HG03571 (cell line): ENCODE measurements around the gene MRPL28.
"Not testable (repeated sequence)": the region's sequence is repeated elsewhere in the genome, so short reads cannot be mapped to it uniquely, and the experiment has no call there.

Source experiments
- ATAC-seq: cut with Tn5 transposase; IDR thresholded peaks from one replicate; pipeline ENCODE4 v1.9.1; 2021; ENCODE audit not compliant: unreplicated experiment

The MRPL28 gene

DNA sequence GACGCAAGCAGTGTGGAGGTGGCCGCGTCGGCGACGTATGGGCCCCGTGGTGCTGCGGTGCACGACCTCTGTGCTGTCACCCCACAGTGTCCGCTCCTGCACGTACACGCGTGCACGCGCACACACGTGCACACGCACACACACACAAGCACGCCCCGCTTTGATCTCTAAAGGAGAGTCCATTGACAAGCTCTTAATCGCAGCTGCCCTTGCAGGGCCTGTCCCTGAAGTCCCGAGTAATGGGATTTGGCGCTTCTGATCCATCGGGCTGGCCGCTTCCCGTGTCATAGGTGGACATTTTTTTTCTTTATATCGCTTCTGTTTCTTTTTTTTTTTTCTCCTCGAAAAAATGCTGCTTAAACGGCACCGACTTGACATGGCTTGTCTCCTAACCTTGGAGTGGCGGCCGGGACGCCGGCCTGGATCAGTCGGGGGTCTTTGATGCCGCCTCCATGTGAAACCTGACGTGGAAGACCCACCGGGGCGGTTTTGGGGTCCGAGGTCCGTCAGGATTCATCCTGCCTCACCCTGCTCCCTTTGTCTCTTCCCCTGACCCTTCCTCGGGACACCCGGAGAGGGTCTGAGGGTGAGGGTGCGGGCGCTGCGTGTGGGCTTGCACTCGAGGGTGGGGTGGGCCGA lies 9.5 kb downstream of the MRPL28 start:
- ATAC-seq: no peak

DNA sequence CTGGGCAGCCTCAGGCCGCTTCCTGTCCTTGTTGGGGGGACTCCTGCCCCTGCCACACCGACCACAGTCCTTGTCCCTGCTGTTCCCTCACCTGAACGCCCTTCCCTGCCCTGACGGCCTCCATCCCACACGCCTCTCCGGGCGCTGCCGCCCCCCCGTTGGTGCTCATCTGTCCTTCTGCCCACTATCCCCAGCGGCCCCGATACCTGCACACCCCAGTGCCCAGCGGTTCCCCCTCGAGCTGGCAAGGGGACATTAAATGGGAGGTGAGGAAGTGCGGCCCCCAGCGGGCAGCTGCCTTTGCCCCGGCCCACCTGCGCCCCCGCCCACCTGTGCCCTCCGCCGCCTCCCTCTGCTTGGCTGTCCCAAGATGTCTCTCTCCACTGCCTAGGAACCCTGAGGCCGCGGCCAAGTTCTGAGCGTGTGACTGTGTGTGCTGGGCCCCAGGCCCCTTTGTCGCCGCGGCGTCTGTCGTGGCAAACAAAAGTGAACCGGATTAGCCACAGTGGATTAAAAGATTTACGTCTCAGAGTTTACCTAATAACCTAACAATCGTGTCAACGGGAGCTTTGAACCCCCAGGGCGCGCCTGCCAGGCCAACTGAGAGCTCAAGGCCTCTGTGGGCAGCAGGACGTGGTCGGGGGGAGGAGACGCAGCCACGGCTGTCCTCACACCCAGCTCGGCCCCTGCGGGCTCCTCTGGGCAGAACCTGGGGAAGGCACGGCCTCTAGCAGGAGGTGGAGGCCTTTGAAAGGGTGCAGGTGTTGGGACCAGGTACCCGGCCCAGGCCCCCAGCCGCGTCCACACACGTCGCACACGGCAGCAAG lies 10.3 kb downstream of the MRPL28 start:
- ATAC-seq: no peak

DNA sequence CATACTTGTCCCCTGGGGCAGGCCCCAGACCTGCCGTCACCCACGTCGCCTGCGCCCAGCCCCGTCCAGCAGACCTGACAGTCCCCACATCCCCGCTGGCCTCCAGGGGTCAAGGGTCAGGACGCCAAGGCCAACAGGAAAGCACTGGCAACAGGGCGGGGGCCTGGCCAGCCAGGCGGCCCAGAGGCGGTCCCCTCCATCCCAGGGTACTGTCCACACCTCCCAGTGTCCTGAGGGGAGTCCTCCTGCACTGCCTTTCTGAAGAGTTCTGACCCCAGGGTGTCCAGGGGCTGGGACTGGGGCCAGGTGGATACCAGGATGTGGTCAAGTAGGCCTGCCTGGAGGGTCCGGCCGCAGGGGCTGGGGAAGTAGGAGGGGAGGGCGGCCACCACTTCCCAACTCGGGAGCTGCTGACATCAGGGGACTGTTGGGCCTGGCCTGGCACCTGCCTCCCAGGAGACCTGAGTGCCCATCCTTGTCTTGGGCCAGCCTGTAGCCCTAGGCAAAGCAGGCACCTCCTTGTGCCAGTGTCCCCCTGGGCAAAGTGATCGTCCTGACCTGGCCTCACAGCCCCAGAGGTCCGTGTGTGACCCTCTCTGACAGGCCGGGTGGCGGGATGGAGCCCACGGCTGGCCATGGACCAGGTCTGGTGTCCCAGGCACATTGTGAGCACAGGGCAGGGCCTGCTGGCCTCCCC lies 11.1 kb downstream of the MRPL28 start:
- ATAC-seq: no peak

DNA sequence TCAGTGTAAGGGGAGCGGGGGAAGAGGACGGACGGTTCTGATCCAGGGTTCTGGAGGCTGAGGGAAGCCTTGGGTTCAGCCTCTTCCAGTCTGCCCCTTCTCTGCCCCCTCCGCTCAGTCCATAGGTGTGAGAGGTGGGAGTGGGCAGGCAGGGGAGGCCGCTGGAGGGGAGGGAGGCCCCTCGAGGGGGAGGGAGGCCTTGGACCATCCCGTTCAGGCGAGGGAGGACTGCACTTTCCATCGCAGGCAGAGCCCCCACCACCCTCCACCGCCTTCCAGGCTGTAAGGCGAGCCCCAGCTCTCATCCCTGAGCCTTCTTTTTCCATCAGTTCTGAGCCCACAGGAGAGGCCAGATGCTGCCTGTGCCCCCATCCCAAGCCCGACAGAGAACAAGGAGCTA lies 13.6 kb downstream of the MRPL28 start:
- ATAC-seq: no peak

DNA sequence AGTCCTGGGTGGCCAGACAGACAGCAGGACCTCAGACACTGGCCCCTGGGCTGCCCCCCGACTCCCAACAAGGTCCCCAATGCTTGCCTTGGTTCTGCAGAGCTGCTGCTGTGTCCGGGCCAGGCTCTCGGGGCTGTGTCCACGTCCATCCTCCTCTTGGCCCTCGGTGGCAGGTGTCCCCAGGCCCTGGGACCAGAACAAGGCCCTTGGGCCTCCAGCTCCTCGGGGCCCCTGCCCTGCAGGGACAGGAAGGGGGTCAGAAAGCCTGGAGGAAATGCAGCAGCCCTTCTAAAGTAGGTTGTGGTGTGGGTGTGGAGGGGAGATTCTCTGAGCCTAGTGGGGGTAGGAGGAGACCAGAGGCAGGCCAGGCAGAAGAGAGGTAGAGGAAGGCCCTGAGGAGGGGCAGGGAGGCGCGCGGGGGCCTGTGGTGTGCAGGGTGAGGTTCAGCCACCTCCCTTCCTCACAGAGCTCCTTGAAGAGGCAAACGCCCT lies 15.3 kb downstream of the MRPL28 start:
- no peak for ATAC-seq

DNA sequence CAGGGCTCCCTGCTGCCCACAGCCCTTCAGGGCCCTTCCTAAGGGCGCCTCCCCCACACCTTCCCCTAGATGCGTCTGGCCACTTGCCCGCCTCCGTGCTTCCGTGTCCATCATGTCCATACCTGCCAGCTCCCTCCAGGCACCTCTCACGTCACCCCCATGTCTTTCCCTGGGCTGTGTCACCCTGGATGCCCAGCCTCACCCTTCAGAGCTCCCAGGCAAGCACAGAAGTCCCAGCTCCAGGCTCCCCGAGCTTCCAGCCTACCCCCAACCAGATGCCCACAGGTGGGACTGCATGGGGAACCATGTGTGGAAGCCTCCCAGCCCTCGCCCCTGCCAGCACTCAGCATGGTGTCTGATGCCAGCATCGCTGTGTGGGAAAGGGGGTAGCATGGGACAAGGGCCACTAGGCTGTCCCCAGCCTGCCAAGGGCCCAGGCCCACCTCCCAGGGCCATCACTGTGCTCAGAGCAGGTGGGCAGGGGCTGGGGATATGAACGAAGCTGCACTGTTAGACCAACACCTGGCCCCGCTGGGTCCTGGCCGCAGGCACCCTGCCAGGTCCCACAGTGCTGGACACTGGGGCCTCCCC lies 16.0 kb downstream of the MRPL28 start:
- ATAC-seq: no peak

DNA sequence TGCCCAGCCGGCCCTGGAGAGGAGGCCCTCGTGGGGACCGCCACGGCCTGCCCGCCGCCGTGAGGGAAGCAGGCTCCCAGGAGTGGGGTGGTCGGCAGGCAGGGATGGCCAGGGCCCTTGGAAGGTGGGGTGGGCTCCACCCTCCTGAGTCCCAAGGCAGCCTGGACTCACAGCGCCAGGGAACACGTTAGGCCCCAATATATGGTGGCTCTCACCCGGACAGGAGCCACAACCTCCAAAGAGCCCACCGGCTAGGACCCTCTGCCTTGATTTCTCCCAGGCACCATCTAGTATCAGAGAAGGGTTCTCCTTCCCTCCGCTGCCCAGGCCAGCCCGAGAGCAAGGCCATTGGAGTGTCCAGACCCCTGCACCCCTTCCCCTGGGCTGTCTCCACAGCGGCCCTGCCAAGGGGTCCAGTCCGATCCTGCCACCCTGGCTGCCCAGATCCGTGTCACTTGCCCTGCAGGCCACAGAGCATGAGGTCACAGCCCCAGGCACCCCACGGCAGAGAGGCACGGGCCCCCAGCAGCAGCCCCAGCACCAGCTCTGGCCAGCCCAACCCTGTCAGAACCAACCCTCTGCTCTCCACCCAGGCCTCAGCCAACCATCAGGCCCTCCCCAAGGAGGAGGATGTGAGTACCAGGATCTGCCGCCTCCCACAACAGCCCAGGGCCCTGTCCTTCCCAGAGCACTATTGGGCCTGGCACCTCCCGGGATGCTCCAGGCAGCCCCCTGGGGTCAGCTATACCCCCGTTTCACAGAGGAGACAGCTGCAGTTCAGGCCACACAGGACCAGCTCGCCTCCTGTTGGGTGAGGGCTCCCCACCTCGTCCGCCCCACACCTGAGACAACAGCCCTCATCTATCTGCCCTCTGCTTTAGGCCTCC lies 16.7 kb downstream of the MRPL28 start:
- ATAC-seq: peak; percentile 4

DNA sequence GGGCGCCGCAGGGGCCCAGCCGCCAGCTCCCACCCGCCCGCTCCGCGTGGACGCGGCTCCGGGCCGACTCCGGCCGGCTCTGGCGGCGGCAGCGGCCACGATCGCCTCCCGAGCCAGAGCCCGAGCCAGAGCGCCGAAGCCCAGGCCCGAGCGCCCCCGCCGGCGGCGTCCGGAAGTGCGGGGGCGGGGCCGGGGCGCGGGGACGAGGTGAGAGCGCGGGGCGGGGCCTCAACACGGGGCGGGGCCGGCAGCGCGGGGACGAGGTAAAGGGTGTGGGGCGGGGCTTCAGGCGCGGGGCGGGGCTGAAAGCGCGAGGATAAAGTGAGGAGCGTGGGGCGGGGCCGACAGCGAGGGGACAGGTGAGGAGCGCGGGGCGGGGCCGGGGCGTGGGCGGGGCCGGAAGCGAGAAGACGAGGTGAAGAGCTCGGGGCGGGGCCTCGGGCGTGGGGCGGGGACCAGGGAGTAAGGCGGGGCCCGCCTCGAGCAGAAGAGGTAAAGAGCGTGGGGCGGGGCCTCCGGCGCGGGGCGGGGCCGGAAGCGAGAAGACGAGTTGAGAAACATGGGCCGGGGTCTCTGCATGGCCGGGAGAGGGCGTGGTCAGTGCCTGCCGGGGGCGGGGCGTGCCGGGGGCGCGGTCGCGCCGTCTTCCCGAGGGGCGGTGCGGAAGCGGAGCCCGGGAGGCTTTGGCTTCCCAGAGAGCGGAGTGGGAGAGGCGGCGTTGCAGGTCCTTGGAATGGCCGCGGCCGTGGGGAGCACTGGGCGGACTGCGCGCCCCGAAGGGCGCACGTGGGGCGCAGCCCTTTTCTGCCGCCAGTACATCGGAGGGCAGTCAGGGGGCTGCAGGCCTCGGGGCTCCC lies 17.6 kb downstream of the MRPL28 start, which contains the start of gene AXIN1:
Gene AXIN1, minus strand, starts transcription at position 177 of the 857 bp plus-strand sequence. CDS start 5,698 bp downstream, outside the sequence.
- ATAC-seq: peak; percentile 47

DNA sequence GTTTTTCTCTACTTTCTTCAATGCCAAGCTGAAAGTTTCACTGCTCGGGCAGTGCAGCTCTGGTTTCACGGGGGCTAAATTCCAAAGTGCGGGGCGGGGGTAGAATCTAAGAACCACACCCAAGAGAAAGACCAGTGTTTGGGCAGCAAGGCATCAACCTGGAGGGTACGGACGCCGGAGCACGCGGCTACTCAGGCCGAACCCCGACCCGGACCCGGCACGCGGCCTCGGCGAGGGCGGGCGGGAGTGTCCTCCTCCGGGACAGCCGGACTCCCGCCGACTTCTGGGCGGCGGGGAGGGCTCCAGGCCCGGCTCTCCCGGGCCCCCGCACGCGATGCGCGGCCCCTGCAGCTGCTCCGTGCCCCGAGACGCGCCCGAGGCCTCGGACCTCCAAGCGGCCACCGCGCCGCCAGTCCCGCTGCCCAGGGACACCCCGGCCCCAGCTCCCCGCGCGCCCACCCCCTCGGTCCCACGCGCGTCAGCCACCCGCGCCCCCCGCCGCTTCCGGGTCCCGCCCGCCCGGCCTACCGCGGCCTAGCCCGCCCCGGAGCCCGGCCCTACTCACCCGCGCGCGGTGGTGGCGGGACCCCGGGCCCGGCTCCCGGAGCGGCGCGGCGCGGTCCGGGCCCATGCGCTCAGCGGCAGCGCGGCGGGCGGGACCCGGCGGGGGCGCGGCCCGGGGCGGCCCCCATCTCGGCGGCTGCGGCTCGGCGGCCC lies 18.4 kb downstream of the MRPL28 start:
- ATAC-seq: peak; percentile 14

DNA sequence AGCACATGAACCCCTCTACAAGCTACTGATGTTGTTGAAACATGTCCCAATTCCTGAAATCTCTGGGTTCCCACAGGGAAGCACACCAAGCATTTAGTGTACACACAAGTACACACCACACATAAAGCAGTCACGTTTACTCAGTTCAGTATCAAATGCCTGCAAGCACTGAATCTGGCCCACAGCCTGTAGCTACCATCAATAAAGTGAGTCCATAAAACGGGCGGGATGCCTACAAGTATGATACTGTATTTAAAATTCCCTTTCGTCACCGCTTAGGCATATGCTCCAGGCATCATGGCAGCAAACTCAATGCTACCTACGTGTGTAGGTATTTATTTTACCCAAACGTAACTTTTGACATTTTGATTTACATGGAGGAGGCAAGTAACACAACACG lies 20.1 kb downstream of the MRPL28 start:
- ATAC-seq: no peak

DNA sequence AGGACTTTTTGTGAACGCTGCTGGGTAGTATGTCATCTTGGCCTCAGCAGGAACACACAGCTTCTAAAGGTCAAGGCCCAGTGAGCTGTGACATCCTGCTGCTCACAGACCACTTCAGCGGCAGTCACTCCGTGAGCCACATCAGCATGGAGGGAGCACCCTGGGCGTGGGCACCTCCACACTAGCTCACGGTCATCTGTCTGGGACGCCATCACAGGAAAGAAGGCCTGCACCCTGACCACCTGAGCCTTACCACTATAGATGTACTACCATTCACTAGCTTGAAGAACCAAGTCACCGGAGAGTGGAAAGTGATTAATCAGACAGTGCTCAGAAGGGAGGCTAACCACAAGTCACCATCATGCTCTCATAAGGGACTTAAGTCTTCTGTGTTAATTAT lies 21.1 kb downstream of the MRPL28 start:
- ATAC-seq: no peak

DNA sequence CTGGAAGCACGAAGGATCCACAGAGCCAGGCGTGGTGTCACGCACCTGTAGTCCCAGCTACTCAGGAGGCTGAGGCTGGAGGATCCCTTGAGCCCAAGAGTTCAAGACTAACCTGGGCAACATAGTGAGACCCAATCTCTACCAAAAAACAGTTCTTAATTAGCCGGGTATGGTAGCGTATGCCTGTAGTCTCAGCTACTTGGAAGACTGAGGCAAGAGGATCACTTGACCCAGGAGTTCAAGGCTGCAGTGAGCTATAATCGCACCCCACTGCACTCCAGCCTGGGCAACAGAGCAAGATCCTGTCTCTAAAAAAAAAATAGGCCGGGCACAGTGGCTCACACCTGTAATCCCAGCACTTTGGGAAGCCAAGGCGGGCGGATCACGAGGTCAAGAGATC lies 21.8 kb downstream of the MRPL28 start:
- ATAC-seq: not testable (repeated sequence)

DNA sequence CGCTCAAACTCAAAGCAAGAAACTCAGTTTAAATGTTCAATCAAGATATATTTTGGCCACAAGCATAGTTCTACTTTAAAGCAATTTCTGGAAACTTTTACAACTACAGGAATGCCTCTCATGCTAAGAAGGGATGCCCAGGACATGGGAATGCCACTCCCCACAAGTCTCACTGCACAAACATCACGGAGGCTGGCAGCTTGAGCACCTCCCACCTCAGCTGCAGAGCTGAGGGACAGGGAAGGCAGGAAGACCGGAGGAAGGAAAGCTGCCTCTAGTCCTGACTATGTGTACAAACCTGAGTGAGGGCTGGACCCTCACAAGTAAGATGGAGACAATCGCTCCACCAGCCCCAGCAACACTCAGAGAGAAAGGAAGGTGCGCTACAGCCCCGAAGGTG lies 23.1 kb downstream of the MRPL28 start:
- ATAC-seq: no peak

DNA sequence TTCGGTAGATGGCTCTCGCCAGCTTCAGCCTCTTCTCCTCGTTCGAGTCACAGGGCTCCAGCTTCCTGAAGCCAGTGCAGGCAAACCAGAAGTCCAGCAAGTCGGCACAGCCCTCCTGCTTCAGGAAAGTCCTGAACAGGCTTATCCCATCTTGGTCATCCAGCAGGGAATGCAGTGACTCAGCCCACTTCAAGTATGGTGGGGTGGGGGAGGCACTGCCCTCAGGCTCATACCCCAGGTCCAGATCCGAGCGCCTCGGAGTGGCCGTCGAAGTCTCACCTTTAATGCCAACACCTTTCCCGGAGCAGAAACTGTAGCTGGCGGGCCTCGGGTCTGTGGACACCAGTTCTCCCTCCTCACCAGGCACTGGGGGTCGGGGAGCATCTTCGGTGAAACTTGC lies 23.8 kb downstream of the MRPL28 start:
- no peak for ATAC-seq

DNA sequence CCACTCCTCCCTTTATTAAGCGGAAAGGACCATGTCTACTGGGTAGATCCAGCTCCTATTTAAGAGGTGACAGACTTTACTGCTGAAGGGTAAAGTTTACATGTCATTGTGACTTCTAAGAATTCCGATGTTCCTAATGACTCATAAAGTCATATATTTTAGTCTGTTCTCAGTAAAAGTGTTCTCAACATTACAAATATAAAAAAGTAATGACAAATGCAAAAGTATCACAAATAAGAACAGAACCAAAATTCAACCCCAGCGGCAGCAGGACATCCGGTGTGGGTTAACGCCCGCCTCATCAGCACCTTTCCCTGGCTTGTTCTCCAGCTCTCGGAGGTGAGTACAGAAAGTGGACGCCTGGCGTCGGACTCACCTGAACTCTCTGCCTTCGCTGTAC lies 24.6 kb downstream of the MRPL28 start:
- ATAC-seq: no peak

DNA sequence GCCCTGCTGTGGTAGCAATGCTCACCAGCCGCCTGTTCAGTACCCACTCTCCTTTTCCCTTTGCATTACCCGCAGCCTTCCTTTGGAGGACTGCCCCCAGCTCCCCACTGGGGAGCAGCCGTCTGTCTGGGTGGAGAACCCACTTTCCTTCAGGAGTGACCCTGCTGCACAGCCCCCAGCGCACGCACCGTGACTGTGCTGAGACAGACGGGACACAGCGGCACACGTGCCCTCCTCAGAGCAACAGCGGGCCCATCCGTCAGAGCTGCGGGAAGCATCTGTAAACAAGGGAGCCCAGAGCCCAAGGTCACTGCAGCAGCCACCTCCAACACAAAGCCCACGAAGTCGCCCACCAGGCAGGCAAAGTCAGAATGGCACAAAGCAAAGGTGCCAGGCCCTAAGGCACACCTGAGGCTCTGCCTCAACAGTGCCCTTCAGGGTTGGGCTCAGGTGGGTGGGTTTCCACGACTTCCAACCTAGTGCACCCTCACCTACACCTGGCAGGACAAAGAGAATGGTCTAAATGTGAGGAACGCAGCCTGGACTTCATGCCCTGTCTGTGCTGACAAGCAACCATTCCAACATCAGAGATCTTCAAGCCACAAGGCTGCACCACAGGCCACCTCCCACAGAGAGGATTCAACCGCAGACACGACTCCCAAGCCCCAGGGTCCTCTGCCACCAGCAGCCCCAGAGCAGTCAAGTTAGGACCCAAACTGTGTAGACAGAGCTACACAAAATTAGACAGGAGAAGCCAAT lies 27.7 kb downstream of the MRPL28 start:
- ATAC-seq: no peak

DNA sequence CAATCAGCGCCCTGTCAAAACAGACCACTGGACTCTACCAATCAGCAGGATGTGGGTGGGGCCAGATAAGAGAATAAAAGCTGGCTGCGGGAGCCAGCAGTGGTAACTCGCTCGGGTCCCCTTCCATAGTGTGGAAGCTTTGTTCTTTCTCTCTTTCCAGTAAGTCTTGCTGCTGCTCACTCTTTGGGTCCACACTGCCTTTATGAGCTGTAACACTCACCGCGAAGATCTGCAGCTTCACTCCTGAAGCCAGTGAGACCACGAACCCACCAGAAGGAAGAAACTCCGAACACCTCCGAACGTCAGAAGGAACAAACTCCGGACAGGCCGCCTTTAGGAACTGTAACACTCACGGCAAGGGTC lies 28.4 kb downstream of the MRPL28 start:
- ATAC-seq: not testable (repeated sequence)
